ENCODE results near the gene ZNF784. TPM values are rescaled to one million over a fixed set of nuclear protein-coding genes. Genes with fewer than 3 reads are reported as not detected.

Gene ZNF784
- total and polyA plus RNA-seq, 9 of the 15 experiments (the other 6 are each of a cell fraction or from before 2014, with no cell fraction given), result 0.14 to 6.1 (median 2.1) TPM

DNA sequence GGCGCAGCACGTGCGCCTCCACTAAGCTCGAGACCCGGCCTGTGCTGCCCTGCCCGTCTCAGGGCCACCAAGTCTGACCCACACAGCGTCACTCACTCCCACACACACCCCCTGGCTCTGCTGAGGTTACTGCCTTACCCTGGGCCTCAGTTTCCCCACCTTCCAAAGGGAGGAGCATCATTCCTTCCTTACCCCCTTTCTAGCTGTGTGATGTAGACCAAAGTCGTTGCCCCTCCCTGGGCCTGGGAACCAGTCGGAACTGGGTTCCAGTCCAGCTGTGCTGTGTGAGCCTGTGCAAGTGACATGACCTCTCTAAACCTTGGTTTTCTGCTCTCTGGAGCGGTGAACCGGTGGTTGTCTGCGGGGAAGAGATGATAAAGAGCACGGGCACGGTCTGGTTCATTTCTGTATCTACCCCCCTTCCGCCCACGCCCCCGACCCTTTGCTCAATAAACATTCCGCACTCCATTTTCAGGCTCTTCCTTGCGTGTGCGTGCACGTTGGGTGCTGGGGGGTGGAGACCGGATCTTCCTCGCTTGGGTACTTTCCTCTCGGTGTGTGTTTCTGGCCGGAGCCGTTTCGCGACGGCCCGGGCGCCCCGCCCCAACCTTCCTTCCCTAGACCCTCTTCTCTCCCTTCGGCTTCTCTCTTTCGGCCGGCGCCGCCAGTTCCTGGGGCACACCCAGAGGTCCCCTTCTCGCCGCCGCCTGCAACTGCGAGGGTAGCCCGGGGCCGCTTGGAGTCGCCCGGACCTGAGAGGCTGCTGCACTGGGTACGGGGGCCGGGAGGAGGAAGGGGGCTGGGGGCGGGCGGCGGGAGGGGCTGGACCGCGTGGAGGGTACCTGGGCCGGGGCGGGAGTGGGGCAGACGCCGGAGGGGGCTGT is 18.9 kb upstream of the ZNF784 start, which contains the start of gene ZNF581 (continued):
- TF ChIP-seq CUX1 (CRISPR knock-in tag; IDR thresholded peaks at IDR 0.05) (no peak), KDM2B (CRISPR knock-in tag; IDR thresholded peaks at IDR 0.05) (peak; percentile 40; the same call in 1 of the 2 replicates), CGGBP1 (CRISPR knock-in tag; IDR thresholded peaks at IDR 0.05) (no peak), ZC3H11A (IDR thresholded peaks at IDR 0.05; ENCODE audit: low read depth, low read length) (0 out of 2 replicates have a peak, but pooled peaks have one; percentile 15), YY1 (IDR thresholded peaks at IDR 0.05; ENCODE audit: borderline replicate concordance in 1 of 3, control insufficient read depth in 1 of 3, extremely low read depth in 1 of 3, insufficient read depth in 3 of 3, insufficient read length in 1 of 3, insufficient replicate concordance in 2 of 3, low read depth in 1 of 3, low read length in 2 of 3) (peak in 1 of 3 experiments; percentile 65), KDM4B (IDR thresholded peaks at IDR 0.05; ENCODE audit: borderline replicate concordance in 2 of 2, low read depth in 1 of 2) (peak in 1 of 2 experiments; percentile 81; a peak in 1 of 4 replicates), U2AF1 (optimal IDR thresholded peaks at IDR 0.05; ENCODE audit: low read depth, low read length) (no peak), ZNF354B (CRISPR knock-in tag; IDR thresholded peaks at IDR 0.05) (no peak), CBX1 (IDR thresholded peaks at IDR 0.05; ENCODE audit: low read depth) (0 out of 2 replicates have a peak, but pooled peaks have one; percentile 16), TAF7 (tag; IDR thresholded peaks at IDR 0.05) (no peak), KDM5B (IDR thresholded peaks at IDR 0.05; ENCODE audit: insufficient replicate concordance, low read depth, low read length) (peak; percentile 63)
- TF ChIP-seq, protein P1, sequence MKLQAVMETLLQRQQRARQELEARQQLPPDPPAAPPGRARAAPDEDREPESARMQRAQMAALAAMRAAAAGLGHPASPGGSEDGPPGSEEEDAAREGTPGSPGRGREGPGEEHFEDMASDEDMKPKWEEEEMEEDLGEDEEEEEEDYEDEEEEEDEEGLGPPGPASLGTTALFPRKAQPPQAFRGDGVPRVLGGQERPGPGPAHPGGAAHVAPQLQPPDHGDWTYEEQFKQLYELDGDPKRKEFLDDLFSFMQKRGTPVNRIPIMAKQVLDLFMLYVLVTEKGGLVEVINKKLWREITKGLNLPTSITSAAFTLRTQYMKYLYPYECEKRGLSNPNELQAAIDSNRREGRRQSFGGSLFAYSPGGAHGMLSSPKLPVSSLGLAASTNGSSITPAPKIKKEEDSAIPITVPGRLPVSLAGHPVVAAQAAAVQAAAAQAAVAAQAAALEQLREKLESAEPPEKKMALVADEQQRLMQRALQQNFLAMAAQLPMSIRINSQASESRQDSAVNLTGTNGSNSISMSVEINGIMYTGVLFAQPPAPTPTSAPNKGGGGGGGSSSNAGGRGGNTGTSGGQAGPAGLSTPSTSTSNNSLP (IDR thresholded peaks at IDR 0.05; ENCODE audit: borderline replicate concordance, low read depth, low read length), result no peak
- TF ChIP-seq, protein P2, sequence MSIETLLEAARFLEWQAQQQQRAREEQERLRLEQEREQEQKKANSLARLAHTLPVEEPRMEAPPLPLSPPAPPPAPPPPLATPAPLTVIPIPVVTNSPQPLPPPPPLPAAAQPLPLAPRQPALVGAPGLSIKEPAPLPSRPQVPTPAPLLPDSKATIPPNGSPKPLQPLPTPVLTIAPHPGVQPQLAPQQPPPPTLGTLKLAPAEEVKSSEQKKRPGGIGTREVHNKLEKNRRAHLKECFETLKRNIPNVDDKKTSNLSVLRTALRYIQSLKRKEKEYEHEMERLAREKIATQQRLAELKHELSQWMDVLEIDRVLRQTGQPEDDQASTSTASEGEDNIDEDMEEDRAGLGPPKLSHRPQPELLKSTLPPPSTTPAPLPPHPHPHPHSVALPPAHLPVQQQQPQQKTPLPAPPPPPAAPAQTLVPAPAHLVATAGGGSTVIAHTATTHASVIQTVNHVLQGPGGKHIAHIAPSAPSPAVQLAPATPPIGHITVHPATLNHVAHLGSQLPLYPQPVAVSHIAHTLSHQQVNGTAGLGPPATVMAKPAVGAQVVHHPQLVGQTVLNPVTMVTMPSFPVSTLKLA (conservative IDR thresholded peaks at IDR 0.05), result peak; percentile 59 to 89; a peak in 3 of 4 replicates
- TF ChIP-seq, protein P3, sequence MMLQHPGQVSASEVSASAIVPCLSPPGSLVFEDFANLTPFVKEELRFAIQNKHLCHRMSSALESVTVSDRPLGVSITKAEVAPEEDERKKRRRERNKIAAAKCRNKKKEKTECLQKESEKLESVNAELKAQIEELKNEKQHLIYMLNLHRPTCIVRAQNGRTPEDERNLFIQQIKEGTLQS (IDR thresholded peaks at IDR 0.05), result no peak
- TF ChIP-seq, protein P3 (CRISPR knock-in tag; conservative IDR thresholded peaks at IDR 0.05), result no peak

Measured in K562 (cell line).